ENCODE data around the gene SLC35D1.
"Not testable (repeated sequence)": the region's sequence is repeated elsewhere in the genome, so short reads cannot be mapped to it uniquely, and the experiment has no call there.

SLC35D1 gene

GRCh38 chr1:67053785-67054772 lies at the start of gene SLC35D1:
Gene SLC35D1 (minus strand): TSS chr1:67054148. CDS start chr1:67054013, 135 bp downstream.
- DNase-seq (ENCODE audit: low read depth in 2 of 2), result peak; percentile 62 to 75

- no peak for DNase-seq (ENCODE audit: low read depth in 2 of 2)
Measured at GRCh38 chr1:67103548-67103947, 49.6 kb upstream of the SLC35D1 start.

GRCh38 chr1:67100833-67101232 lies 46.9 kb upstream of the SLC35D1 start:
- no peak for DNase-seq (ENCODE audit: low read depth in 2 of 2)

- no peak for DNase-seq (ENCODE audit: low read depth in 2 of 2)
Measured at GRCh38 chr1:67097305-67097704, 43.4 kb upstream of the SLC35D1 start.

- DNase-seq (ENCODE audit: low read depth in 2 of 2), result no peak
Measured at GRCh38 chr1:67094191-67094590, 40.2 kb upstream of the SLC35D1 start.

GRCh38 chr1:67089685-67090208 lies 35.8 kb upstream of the SLC35D1 start:
- no peak for DNase-seq (ENCODE audit: low read depth in 2 of 2)

- no peak for DNase-seq (ENCODE audit: low read depth in 2 of 2)
Measured at GRCh38 chr1:67088440-67088839, 34.5 kb upstream of the SLC35D1 start.

- no peak for DNase-seq (ENCODE audit: low read depth in 2 of 2)
Measured at GRCh38 chr1:67085326-67085725, 31.4 kb upstream of the SLC35D1 start.

- DNase-seq (ENCODE audit: low read depth in 2 of 2), result no peak
Measured at GRCh38 chr1:67084765-67085318, 30.9 kb upstream of the SLC35D1 start.

GRCh38 chr1:67078291-67078690 lies 24.3 kb upstream of the SLC35D1 start:
- no peak for DNase-seq (ENCODE audit: low read depth in 2 of 2)

GRCh38 chr1:67077593-67077992 lies 23.6 kb upstream of the SLC35D1 start:
- no peak for DNase-seq (ENCODE audit: low read depth in 2 of 2)

GRCh38 chr1:67072749-67073148 lies 18.8 kb upstream of the SLC35D1 start:
- no peak for DNase-seq (ENCODE audit: low read depth in 2 of 2)

GRCh38 chr1:67067655-67068054 lies 13.7 kb upstream of the SLC35D1 start:
- not testable (repeated sequence) for DNase-seq (ENCODE audit: low read depth in 2 of 2)

GRCh38 chr1:67062412-67062811 lies 8.5 kb upstream of the SLC35D1 start:
- DNase-seq (ENCODE audit: low read depth in 2 of 2), result no peak

- DNase-seq (ENCODE audit: low read depth in 2 of 2), result no peak
Measured at GRCh38 chr1:67061266-67061665, 7.3 kb upstream of the SLC35D1 start.

GRCh38 chr1:67060811-67061218 lies 6.9 kb upstream of the SLC35D1 start:
- no peak for DNase-seq (ENCODE audit: low read depth in 2 of 2)

GRCh38 chr1:67059346-67059745 lies 5.4 kb upstream of the SLC35D1 start:
- no peak for DNase-seq (ENCODE audit: low read depth in 2 of 2)

- no peak for DNase-seq (ENCODE audit: low read depth in 2 of 2)
Measured at GRCh38 chr1:67058761-67059160, 4.8 kb upstream of the SLC35D1 start.

GRCh38 chr1:67058242-67058641 lies 4.3 kb upstream of the SLC35D1 start:
- no peak for DNase-seq (ENCODE audit: low read depth in 2 of 2)

GRCh38 chr1:67053535-67053784 lies 488 bp downstream of the SLC35D1 start:
- DNase-seq (ENCODE audit: low read depth in 2 of 2), result no peak

- peak in 1 of 2 donors; percentile 5 for DNase-seq (ENCODE audit: low read depth in 2 of 2)
Measured at GRCh38 chr1:67052741-67053534, 1.0 kb downstream of the SLC35D1 start.

GRCh38 chr1:67051196-67051595 lies 2.8 kb downstream of the SLC35D1 start:
- no peak for DNase-seq (ENCODE audit: low read depth in 2 of 2)

All from stimulated activated CD4-positive, alpha-beta T cell treated with anti-CD3 and anti-CD28 coated beads, Interleukin-1b, Interleukin-23, amount 100 ng/mL, for 4 hours (primary cell).